LNCAP (cell line): ENCODE results near the gene FER.

ENCODE experiments used
- TF ChIP-seq, protein P1 (sequence below): fragments of 450-650 bp; IDR thresholded peaks from 2 replicates; pipeline ENCODE4 v1.5.1; 2017; ENCODE audit warnings: mild to moderate bottlenecking

Gene FER

DNA sequence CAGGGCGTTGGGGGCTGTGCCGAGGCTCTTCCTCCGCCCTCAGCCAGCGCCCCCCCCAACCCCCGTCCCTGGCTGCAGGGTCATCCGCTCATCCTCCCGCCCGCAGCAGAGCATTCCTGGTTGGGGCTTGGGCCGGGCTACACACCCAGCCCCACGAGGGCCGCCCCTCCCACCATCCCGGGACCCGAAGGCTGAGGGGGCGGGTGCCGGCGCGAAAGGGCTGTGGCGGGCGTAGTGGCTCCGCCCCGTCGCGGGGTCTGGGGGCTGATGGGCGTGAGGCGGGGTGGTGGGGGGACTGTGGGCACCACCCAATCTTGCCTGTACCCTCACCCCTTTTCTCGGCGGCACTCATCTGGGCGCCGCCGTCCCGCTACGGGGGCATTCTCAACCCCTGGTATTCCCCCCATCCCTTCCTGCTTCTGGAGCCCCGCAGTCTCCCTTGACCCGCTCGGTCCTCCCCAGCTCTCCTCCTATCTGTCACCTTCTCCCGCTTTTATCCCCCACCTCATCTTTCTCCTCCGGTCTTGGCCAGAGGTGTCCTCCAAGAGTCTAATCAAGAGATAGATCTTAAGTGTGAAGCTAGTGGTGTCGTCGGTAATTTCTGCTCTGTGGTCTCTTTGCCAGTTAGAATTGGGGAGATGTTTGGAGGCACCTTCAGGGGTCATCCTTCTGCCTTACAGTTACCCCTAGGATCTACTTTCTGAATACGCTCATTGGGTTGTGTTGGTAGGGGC lies 1.6 kb downstream of the FER start:
- TF ChIP-seq, protein P1, sequence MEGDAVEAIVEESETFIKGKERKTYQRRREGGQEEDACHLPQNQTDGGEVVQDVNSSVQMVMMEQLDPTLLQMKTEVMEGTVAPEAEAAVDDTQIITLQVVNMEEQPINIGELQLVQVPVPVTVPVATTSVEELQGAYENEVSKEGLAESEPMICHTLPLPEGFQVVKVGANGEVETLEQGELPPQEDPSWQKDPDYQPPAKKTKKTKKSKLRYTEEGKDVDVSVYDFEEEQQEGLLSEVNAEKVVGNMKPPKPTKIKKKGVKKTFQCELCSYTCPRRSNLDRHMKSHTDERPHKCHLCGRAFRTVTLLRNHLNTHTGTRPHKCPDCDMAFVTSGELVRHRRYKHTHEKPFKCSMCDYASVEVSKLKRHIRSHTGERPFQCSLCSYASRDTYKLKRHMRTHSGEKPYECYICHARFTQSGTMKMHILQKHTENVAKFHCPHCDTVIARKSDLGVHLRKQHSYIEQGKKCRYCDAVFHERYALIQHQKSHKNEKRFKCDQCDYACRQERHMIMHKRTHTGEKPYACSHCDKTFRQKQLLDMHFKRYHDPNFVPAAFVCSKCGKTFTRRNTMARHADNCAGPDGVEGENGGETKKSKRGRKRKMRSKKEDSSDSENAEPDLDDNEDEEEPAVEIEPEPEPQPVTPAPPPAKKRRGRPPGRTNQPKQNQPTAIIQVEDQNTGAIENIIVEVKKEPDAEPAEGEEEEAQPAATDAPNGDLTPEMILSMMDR, result no peak; the same call in 1 of the 2 replicates

GRCh38 chr5:108753331-108753730 lies 5.6 kb downstream of the FER start:
- TF ChIP-seq, protein P1, result no peak

DNA sequence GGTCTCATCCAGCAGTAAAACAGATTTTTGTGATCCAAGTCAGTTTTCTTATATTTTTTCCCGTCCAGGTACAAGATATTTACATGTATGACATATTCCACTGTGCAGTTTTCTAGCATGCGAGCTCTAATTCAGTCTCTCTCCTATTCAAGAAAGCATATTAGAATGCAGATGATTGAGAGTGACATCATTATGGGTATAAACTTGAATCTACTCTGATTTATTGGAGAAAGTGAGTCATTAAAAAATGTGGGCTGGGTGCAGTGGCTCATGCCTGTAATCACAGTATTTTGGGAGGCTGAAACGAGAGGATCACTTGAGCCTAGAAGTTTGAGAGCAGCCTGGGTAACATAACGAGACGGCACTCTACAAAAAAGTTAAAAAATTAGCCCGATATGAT lies 6.2 kb downstream of the FER start:
- TF ChIP-seq, protein P1, result no peak

DNA sequence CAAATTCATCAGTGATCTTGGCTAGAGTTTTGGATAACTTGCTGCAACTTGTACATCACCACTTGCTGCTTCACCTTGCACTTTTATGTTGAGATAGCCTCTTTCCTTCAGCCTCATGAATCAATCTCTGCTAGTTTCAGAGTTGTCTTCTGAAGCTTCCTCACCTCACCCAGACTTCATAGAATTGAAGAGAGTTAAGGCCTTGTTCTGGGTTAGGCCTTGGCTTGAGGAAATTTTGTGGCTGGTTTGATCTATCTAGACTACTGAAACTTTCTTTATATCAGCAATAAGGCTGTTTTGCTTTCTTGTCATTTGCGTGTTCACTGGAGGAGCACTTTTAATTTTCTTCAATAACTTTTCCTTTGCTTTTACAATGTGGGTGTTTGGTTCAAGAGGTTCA lies 12.8 kb downstream of the FER start:
- TF ChIP-seq, protein P1, result no peak

DNA sequence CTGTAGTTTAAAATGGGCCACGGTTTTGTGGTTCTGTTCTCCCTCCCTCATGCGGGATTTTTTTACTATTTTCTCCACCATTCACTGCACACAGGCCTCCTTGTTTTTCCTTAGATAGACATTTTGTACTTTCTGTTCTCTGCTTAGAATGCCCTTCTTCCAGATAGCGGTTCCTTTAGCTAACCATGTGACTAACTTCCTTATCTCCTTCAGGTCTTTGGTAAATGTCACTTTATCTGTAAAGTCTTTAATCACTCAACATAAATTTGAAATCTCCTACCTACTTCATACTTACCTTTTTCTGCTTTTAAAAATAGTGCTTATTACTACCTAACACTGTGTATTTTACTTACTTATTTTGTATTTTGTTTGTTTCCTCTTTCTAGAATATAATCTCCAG lies 15.0 kb downstream of the FER start:
- TF ChIP-seq, protein P1, result no peak

DNA sequence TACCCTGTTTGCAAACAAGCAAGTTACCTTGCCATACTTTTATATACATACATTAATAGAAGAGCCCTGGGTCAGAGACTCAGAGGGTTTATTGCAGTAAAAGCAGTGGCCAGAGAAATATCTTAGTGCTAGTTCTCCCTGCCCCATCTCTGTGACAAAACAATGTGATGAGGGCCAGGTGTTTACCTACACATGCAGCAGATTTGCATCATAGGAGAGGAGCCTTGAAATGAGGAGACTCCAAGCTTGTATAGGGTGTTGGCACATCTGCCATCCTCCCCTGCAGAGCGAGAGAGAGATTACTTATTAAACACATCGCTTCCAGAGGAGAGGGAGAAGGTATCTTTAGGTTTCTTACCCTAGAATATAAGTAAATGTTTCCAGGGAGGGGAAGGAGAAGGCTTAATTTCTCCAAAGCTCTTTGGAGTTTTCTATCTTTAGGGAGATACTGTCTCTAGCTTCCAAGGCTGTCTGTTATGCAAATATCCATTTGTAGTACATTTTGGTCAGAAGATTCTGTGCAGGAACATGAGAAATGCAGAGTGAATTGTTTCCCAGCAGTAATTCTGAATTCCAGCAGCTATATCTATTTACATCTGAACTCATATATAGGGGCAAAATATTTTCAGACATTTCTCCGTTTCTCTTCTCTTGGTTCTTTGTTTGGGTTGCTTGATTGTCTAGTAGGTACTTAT lies 15.7 kb downstream of the FER start:
- TF ChIP-seq, protein P1, result no peak

DNA sequence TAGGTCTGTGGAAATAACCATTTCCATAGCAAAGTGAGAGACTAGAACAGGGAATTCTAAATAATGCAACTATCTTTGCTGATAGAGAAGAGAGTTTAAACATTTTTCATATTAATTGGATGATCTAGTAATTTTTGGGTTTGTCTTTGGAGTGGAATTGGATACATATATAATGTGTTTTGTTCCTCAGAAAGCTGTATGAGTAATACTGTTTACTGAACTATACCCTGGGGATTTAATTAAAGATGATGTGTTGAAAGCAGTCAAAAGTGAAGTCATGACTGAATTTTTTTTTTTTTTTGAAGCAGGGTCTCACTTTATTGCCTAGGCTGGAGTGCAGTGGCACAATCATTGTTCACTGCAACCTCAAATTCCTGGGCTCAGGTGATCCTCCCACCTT lies 17.9 kb downstream of the FER start:
- TF ChIP-seq, protein P1, result no peak
